Muscle layer of duodenum (tissue), 2 donors: ENCODE measurements around the gene B3GALT4.
A peak's percentile ranks its signal among the peaks of the same experiment; 100 is the strongest.

Source experiments
- H3K27ac ChIP-seq: one replicate; pipeline ENCODE4 v1.7.0; 2013; ENCODE audit warnings: mild to moderate bottlenecking, low read length
- H3K27me3 ChIP-seq: one replicate; pipeline ENCODE4 v1.7.0; 2013; ENCODE audit warnings: low read depth, mild to moderate bottlenecking, control low read depth, low read length
- H3K36me3 ChIP-seq, 2 donors: one replicate each; pipeline ENCODE4 v1.7.0; 2013; ENCODE audit warnings: low read length in 2 of 2, control low read depth in 1 of 2, mild to moderate bottlenecking in 1 of 2; ENCODE audit not compliant: insufficient read depth in 2 of 2, control insufficient read depth in 1 of 2
- H3K4me1 ChIP-seq, 2 donors: one replicate each; pipeline ENCODE4 v1.7.0; 2013; ENCODE audit warnings: low read length in 2 of 2, mild to moderate bottlenecking in 2 of 2, control low read depth in 1 of 2, moderate library complexity in 1 of 2; ENCODE audit not compliant: insufficient read depth in 2 of 2, control insufficient read depth in 1 of 2
- H3K4me3 ChIP-seq, 2 donors: one replicate each; pipeline ENCODE4 v1.7.0; 2013; ENCODE audit warnings: low read length in 2 of 2, low read depth in 1 of 2, mild to moderate bottlenecking in 1 of 2
- H3K9me3 ChIP-seq, 2 donors: one replicate each; pipeline ENCODE4 v1.7.0; 2013; ENCODE audit warnings: low read length in 2 of 2, control low read depth in 1 of 2, mild to moderate bottlenecking in 1 of 2; ENCODE audit not compliant: control insufficient read depth in 1 of 2
- donor health status: healthy.

B3GALT4 gene

DNA sequence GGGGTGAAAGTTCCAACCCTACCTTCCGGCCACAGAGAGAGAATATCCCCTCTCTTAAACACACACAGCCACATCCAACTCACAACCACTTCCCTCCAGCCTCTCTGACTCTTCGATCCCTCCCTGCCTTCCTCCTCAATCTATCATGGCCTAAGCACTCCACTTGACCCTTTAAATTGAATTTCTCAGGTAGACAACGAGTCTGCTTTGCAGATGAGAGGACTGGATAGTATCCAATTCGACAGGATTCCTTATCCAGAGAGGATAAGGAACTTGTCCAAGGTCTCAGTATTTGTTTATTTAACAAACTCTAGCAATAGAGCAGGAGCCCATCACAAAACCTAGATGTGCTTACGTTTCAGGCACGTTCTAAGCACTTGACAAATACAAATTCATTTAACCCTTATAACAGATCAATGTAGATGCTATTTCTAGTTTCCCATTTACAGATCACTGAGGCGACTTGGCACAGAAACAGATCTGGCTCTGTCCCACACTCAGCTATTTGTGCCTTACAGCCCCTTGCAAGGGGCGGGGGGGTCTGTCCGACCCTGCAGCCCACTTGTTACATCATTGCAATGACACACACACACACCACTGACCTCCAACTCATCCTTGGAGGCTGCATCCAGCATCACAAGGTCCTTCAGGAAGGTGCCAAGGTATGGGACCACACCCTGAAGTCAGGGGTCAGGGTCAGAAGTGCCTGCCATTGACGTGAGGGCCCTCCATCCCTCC, 17.3 kb downstream of the B3GALT4 start:
- Histone ChIP-seq H3K4me3 (no peak overlapping the region), H3K36me3 (peaks cover 21 to 52% of the 10 kb centered on the region in 2 donors), H3K9me3 (no peaks in the 10 kb centered on the region), H3K4me1 (peaks cover 8 to 24% of the 10 kb centered on the region in 2 donors), H3K27ac (no peak overlapping the region), H3K27me3 (no peaks in the 10 kb centered on the region)

DNA sequence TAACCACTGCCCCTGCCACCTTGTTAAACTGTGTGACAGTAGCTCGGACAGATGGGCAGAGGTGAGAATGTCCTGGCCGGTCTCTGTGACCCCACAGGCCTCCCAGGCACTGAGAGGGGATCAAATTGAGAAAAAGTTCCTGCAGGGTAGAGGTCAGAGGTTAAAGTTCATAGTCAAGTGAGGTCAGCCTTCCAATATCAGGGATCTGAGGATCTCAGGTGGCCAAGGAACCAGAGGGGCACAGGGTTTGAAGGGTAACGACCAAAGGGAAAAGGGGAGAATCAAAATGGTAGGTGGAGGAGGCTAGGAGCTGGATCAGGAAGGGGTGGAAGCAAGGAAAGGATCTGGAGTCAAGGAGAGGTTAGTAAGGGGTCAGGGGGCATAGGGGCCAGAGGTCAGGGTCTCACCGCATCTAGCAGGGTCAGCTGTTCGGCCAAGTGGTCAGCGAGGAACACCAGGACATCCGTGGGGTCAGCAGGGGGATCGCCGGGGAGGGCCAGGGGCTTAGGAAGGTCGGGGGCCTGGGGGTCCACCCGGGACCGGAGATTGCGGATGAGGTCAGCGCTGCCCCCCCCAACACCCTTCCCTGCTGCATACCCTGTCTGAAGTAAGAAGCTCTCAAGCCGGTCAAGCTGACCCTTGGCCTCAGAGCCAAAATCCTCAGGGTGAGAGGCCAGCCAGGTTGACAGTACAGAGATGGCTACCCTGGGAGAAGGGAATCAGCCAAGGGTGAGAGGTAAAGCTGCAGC, 18.9 kb downstream of the B3GALT4 start:
- peaks cover 21 to 51% of the 10 kb centered on the region in 2 donors for H3K36me3 ChIP-seq
- peaks cover 0 to 20% of the 10 kb centered on the region in 2 donors for H3K4me1 ChIP-seq
- H3K4me3 ChIP-seq: no peak overlapping the region
- no peak overlapping the region for H3K27ac ChIP-seq
- H3K9me3 ChIP-seq: no peaks in the 10 kb centered on the region
- no peaks in the 10 kb centered on the region for H3K27me3 ChIP-seq

DNA sequence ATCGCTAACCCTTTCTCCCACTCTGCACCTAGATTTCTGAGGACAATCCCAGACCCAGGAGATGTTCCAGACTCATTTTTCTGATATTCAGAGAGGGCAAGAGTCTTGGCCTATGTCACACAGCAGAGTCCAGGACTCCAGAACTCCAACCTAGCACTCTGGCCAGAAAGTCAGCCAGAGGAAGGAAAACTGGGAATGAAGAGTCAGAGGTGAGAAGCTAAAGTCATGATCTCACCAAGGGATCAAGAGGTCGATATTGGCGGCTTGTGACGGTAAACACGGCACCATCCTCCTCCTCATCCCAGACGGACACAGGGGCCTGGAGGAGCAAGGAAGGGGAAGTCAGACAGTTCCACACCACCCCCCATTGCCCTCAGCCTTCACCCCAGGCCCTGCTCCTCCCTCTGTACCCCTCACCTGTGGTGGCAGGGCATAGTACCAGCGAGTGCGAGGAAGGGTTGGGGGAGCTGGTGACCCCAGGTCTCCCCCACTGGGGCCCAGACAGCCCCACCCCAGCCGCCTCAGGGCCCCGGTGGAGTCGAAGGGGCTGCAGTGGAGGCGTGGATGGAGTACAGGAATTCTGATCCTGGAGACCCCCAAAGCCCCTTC, 20.0 kb downstream of the B3GALT4 start:
- Histone ChIP-seq H3K27me3 (no peaks in the 10 kb centered on the region), H3K9me3 (no peaks in the 10 kb centered on the region), H3K27ac (no peak overlapping the region), H3K4me3 (peak overlapping the region; percentile 48 to 70), H3K36me3 (peaks cover 16 to 40% of the 10 kb centered on the region in 2 donors), H3K4me1 (peaks cover 0 to 20% of the 10 kb centered on the region in 2 donors)

DNA sequence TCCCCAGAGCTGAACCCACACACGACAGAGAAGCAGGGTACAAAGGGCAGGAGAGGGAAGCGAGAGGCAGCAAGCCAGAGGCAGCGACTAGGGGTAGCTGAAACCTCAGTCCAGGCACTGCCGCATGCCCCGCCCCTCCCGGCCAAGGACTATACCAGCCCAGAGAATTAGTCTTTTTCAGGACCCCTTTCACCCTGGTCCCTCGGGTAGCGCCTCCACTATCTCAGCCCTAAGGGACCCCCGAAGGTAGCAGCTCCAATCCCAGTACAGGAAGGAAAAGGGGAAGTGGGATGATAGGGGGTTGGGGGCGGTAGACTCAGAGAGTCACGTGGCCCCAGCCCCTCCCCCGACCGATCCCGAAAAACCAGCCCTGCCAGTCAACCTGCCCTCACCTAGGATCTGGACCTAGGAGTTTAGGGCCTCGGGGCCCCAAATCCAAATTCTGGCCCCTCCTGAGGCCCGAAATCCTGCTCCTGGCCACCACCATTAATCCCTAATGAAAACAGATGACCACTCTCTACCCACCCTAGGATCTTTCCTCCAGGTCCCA, 20.6 kb downstream of the B3GALT4 start:
- Histone ChIP-seq H3K36me3 (peaks cover 12 to 35% of the 10 kb centered on the region in 2 donors), H3K9me3 (no peaks in the 10 kb centered on the region), H3K4me1 (peaks cover 0 to 20% of the 10 kb centered on the region in 2 donors), H3K27ac (peak overlapping the region; percentile 16), H3K4me3 (peak overlapping the region; percentile 48 to 70), H3K27me3 (no peaks in the 10 kb centered on the region)

DNA sequence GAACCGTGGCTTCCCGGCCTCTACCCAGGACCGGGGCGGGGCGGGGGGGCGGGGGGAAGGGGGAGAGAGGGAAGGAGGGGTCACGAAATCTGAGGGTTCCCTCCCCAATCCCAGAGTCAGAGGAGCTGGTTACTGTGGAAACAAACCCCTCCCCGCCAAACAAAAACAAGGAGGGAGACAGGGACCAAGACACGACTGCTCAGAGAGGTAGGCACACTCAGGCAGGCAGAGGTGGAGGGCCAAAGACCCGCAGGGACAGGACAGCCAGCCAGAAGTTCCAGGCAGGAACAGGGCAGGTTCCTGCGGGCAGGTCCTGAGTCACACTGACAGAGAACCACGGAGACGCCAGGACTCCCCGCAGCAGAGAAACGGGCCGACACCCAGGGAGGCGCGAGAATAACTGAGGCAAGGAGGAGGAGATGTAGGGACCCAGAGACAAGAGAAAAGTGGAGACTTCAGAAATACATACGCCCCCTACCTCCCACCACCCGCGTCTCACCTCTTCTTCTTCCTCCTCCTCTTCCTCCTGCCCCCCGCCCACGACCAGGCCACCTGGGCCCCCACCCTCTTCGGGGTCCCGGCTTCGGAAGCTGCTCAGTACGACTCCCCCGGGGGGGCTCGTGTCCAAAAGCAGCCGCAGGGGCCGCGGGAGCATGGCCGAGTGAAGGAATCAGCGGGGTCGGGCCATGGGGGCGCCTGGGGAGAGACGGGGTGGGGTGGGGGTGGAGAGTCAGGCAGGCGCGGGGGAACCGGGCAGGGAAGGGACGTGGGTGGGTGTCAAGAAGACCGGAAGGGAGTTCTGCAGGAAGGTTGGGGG, 21.2 kb downstream of the B3GALT4 start:
- H3K9me3 ChIP-seq: no peaks in the 10 kb centered on the region
- H3K27me3 ChIP-seq: no peaks in the 10 kb centered on the region

DNA sequence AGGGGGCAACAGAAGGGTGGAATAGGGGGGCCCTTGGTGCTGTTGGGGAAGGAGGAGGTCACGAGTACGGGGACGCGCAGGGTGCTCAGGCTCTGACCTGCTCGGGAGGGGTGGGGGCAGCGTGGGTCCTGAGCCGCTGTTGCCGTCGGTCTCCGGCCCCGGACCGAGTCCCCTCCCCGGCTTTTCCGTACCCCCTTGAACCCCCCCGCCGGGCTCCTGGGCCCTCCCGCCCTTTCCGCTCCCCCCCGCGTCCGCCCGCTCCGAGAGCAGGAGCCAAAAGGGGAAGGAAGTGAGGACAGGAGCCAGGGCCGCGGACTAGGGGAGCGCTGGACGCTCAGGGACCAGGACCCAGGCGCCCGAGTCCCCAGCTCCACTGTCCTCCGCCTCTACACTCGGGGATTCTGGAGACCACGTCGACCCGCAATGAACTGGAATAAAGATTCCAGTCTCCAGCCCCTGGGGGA, 21.9 kb downstream of the B3GALT4 start, which contains the start of gene RGL2:
RGL2 (minus strand) TSS at position 170 of the 464 bp plus-strand sequence. CDS start 332 bp downstream, outside the sequence.
- H3K36me3 ChIP-seq: peaks cover 12 to 26% of the 10 kb centered on the region in 2 donors
- H3K4me3 ChIP-seq: peak within 1 kb of the TSS; percentile 70 to 96
- H3K4me1 ChIP-seq: peaks cover 0 to 20% of the 10 kb centered on the region in 2 donors
- peak within 1 kb of the TSS; percentile 98 for H3K27ac ChIP-seq
- no peaks in the 10 kb centered on the region for H3K27me3 ChIP-seq
- no peaks in the 10 kb centered on the region for H3K9me3 ChIP-seq

More for the DNA sequence above, 21.2 kb downstream of the B3GALT4 start:
- H3K27ac ChIP-seq: peak overlapping the region; percentile 72
- peak overlapping the region; percentile 70 to 96 for H3K4me3 ChIP-seq
- peaks cover 12 to 29% of the 10 kb centered on the region in 2 donors for H3K36me3 ChIP-seq
- H3K4me1 ChIP-seq: peaks cover 0 to 20% of the 10 kb centered on the region in 2 donors

DNA sequence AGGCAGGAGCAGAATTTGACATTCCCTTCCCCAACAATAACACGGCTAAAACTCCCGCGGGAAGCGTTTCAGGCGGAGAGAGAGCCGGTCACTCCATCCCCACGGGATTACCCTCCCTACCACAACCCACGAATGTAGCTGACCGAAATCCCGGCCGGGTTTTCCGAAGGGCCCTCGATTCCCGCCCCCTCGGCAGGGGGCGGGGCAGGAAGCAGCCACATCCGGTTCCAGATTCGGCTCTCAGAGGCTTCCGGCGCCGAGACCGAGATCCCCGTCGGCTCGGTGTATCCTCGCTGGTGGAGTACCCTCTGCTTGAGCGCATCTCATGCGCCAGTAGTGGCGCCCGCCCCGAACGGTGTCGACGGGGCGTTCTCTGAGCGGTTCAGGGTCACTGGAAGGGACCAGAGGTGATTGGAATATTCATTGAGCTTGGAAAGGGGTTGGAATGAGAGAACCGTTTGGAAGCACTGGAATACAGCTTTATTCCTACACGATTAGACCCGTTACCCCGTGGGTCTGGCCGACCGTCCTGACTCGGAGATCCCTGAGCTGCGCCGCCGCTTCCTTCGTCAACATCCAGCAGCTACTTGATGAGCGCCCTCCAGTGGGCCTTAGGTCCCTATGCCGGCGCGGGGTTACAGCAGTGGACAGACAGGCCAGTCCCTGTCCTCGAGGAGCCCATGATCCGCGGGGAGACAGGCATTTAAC, 22.5 kb downstream of the B3GALT4 start:
- peaks cover 12 to 28% of the 10 kb centered on the region in 2 donors for H3K36me3 ChIP-seq

DNA sequence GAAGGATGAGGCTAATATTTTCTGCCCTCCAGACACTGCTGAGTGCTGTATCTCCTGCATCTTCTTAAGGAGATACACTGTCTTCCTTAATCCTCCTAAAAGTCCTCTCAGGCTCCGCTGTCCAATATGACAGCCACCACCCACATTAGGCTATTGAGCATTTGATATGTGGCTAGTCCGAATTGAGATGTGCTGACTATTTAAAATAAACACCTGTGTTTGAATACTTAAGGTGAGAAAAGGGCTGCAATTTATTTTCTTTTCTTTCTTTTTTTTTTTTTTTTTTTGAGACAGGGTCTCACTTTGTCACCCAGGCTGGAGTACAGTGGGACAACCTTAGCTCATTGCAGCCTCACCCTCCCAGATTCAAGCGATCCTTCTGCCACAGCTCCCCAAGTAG, 25.0 kb downstream of the B3GALT4 start:
- peaks cover 12 to 29% of the 10 kb centered on the region in 2 donors for H3K36me3 ChIP-seq
- H3K4me3 ChIP-seq: no peak overlapping the region
- H3K9me3 ChIP-seq: no peaks in the 10 kb centered on the region
- H3K27ac ChIP-seq: no peak overlapping the region
- no peaks in the 10 kb centered on the region for H3K27me3 ChIP-seq
- H3K4me1 ChIP-seq: peaks cover 0 to 23% of the 10 kb centered on the region in 2 donors

More for the DNA sequence above, 22.5 kb downstream of the B3GALT4 start:
- Histone ChIP-seq H3K4me1 (peaks cover 0 to 18% of the 10 kb centered on the region in 2 donors), H3K9me3 (no peaks in the 10 kb centered on the region), H3K27ac (peak overlapping the region; percentile 98), H3K4me3 (peak overlapping the region; percentile 70 to 96), H3K27me3 (no peaks in the 10 kb centered on the region)

DNA sequence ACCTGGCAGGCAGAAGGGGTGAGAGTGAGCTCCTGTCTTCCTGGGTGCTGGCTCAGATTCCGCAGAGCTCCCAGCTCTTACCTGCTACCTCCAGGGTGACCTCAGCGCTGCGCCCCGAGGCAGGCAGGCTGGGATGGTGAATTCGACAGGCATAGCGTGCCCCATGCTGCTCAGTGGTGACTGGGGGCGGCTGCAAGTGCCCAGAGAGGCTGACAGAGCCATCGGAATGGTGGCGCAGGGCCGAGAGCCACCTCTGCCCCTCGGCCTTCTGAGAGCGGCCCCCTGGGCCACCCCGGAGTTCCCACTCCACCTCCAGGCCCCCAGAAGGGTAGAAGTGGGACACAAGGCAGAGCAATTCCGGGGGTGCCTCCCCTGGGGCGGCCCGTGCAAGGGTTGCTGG, 27.3 kb downstream of the B3GALT4 start:
- Histone ChIP-seq H3K36me3 (peaks cover 12 to 29% of the 10 kb centered on the region in 2 donors), H3K4me3 (no peak overlapping the region), H3K27ac (no peak overlapping the region), H3K27me3 (no peaks in the 10 kb centered on the region), H3K4me1 (peaks cover 0 to 15% of the 10 kb centered on the region in 2 donors), H3K9me3 (no peaks in the 10 kb centered on the region)

DNA sequence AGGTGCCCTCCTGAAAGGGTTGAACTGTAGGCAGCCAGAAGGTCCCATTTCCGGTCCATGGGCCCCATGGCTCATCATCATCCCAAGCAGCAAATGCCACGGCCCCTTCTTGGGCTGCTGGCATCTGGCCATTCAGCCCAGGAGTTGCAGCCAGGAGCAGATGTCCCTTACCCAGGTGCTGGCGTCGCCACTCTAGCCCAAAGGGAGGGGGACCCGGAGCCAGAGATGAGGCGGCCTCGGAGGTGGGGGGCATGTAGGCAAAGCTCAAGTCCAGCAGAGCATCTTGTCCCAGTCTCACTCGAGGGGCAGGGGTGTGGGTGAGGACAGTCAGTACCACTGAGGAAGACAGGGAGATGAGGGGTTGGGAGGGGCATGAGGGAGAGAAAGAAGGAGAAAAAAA, 28.1 kb downstream of the B3GALT4 start:
- Histone ChIP-seq H3K4me1 (peaks cover 0 to 11% of the 10 kb centered on the region in 2 donors), H3K27ac (no peak overlapping the region), H3K9me3 (no peaks in the 10 kb centered on the region), H3K27me3 (no peaks in the 10 kb centered on the region), H3K4me3 (no peak overlapping the region), H3K36me3 (peaks cover 12 to 29% of the 10 kb centered on the region in 2 donors)
